Activated CD4-positive, alpha-beta memory T cell treated with anti-CD3 and anti-CD28 coated beads, Interleukin-2, amount 10 ng/mL, durations not matched to agents 7 days and 5 days (primary cell): ENCODE data around the gene COL2A1. TPM values are rescaled to one million over a fixed set of nuclear protein-coding genes. Genes with fewer than 3 reads are reported as not detected.

ENCODE experiments used
- CTCF ChIA-PET: fragments of 350-600 bp; sonication (Branson Sonifier 250); formaldehyde crosslinking; loops from one replicate; lab custom pipeline; 2021; ENCODE audit warnings: antibody characterized with exemption, inconsistent platforms; lab: Charles Lee
- POLR2A ChIA-PET: fragments of 350-600 bp; sonication (Branson Sonifier 250); formaldehyde crosslinking; loops from one replicate; lab custom pipeline; 2021; ENCODE audit warnings: antibody characterized with exemption; lab: Charles Lee
- DNase-seq: peaks from one replicate; pipeline ENCODE4 v3.0.0-alpha.2; 2020
- H3K27ac Mint-ChIP-seq: one replicate; pipeline ENCODE4 v1.8.0; 2021; ENCODE audit warnings: mild to moderate bottlenecking, mixed read lengths
- H3K27me3 Mint-ChIP-seq: one replicate; pipeline ENCODE4 v1.8.0; 2021; ENCODE audit warnings: mixed read lengths
- H3K36me3 Mint-ChIP-seq: one replicate; pipeline ENCODE4 v1.8.0; 2021; ENCODE audit warnings: low read depth, mixed read lengths
- H3K4me1 Mint-ChIP-seq: one replicate; pipeline ENCODE4 v1.8.0; 2021; ENCODE audit warnings: mixed read lengths
- H3K4me3 Mint-ChIP-seq: one replicate; pipeline ENCODE4 v1.8.0; 2021; ENCODE audit warnings: mild to moderate bottlenecking, mixed read lengths
- H3K9me3 Mint-ChIP-seq: one replicate; pipeline ENCODE4 v1.8.0; 2021; ENCODE audit warnings: mixed read lengths
- total RNA-seq, 2 experiments: library from RNA; stranded (reverse); gene quantifications; one replicate each; pipeline ENCODE4 v1.2.3, GENCODE V29; 2021

Gene COL2A1
- total RNA-seq, 2 experiments from 2014 or later = not detected

GRCh38 chr12:47980779-47981495 is 23.3 kb downstream of the COL2A1 start:
- Mint-ChIP-seq H3K4me1 (no peaks in the 10 kb centered on the region), H3K27me3 (peaks cover 15% of the 10 kb centered on the region), H3K4me3 (no peak overlapping the region), H3K36me3 (no peaks in the 10 kb centered on the region), H3K9me3 (no peaks in the 10 kb centered on the region), H3K27ac (no peak overlapping the region)
- CTCF ChIA-PET = no interaction called here
- no peak for DNase-seq
- POLR2A ChIA-PET = interaction anchor here (2.5 kb wide), 1 partner anchor 10 kb away, joined by 10 read pairs; no protein-coding TSS in a partner anchor

- H3K4me1 Mint-ChIP-seq = no peaks in the 10 kb centered on the region
- no peaks in the 10 kb centered on the region for H3K9me3 Mint-ChIP-seq
- ChIA-PET POLR2A (interaction anchor here (0.6 to 2.5 kb wide), 2 partner anchors 11 to 197 kb away, joined by 4 to 10 read pairs; no protein-coding TSS in a partner anchor), CTCF (no interaction called here)
- H3K27me3 Mint-ChIP-seq = peaks cover 13% of the 10 kb centered on the region
- no peak for DNase-seq
- no peak overlapping the region for H3K4me3 Mint-ChIP-seq
- H3K36me3 Mint-ChIP-seq = no peaks in the 10 kb centered on the region
- H3K27ac Mint-ChIP-seq = no peak overlapping the region
Observed at GRCh38 chr12:47980197-47980596, 24.1 kb downstream of the COL2A1 start.

GRCh38 chr12:47979686-47980085 is 24.6 kb downstream of the COL2A1 start:
- H3K9me3 Mint-ChIP-seq = no peaks in the 10 kb centered on the region
- no peaks in the 10 kb centered on the region for H3K4me1 Mint-ChIP-seq
- no peak overlapping the region for H3K4me3 Mint-ChIP-seq
- H3K27ac Mint-ChIP-seq = no peak overlapping the region
- CTCF ChIA-PET = no interaction called here
- peaks cover 11% of the 10 kb centered on the region for H3K27me3 Mint-ChIP-seq
- DNase-seq = no peak
- no peaks in the 10 kb centered on the region for H3K36me3 Mint-ChIP-seq
- POLR2A ChIA-PET = interaction anchor here (0.6 to 2.5 kb wide), 2 partner anchors 11 to 198 kb away, joined by 4 to 10 read pairs; no protein-coding TSS in a partner anchor

- Mint-ChIP-seq H3K4me3 (no peak overlapping the region), H3K36me3 (no peaks in the 10 kb centered on the region), H3K27ac (no peak overlapping the region), H3K4me1 (no peaks in the 10 kb centered on the region), H3K9me3 (no peaks in the 10 kb centered on the region), H3K27me3 (peaks cover 8% of the 10 kb centered on the region)
- no peak for DNase-seq
- POLR2A ChIA-PET = interaction anchor here (2.5 kb wide), 1 partner anchor 12 kb away, joined by 10 read pairs; no protein-coding TSS in a partner anchor
- CTCF ChIA-PET = no interaction called here
Observed at GRCh38 chr12:47979166-47979565, 25.1 kb downstream of the COL2A1 start.

GRCh38 chr12:47978598-47978873 is 25.7 kb downstream of the COL2A1 start:
- Mint-ChIP-seq H3K36me3 (no peaks in the 10 kb centered on the region), H3K4me1 (no peaks in the 10 kb centered on the region), H3K9me3 (no peaks in the 10 kb centered on the region), H3K4me3 (no peak overlapping the region), H3K27ac (no peak overlapping the region), H3K27me3 (peaks cover 6% of the 10 kb centered on the region)
- ChIA-PET CTCF (no interaction called here), POLR2A (interaction anchor here (2.5 kb wide), 1 partner anchor 12 kb away, joined by 10 read pairs; no protein-coding TSS in a partner anchor)
- no peak for DNase-seq

GRCh38 chr12:47977772-47978597 is 26.3 kb downstream of the COL2A1 start:
- ChIA-PET POLR2A (interaction anchor here (2.5 kb wide), 1 partner anchor 13 kb away, joined by 10 read pairs; no protein-coding TSS in a partner anchor), CTCF (no interaction called here)
- peaks cover 6% of the 10 kb centered on the region for H3K27me3 Mint-ChIP-seq
- no peak for DNase-seq
- H3K27ac Mint-ChIP-seq = no peak overlapping the region
- H3K4me1 Mint-ChIP-seq = no peaks in the 10 kb centered on the region
- no peak overlapping the region for H3K4me3 Mint-ChIP-seq
- H3K36me3 Mint-ChIP-seq = no peaks in the 10 kb centered on the region
- no peaks in the 10 kb centered on the region for H3K9me3 Mint-ChIP-seq

- CTCF ChIA-PET = no interaction called here
- H3K9me3 Mint-ChIP-seq = no peaks in the 10 kb centered on the region
Observed at GRCh38 chr12:47977046-47977771, 27.1 kb downstream of the COL2A1 start.

GRCh38 chr12:47975816-47976215 is 28.5 kb downstream of the COL2A1 start:
- POLR2A ChIA-PET = no interaction called here

More at GRCh38 chr12:47977046-47977771, 27.1 kb downstream of the COL2A1 start:
- Mint-ChIP-seq H3K4me1 (no peaks in the 10 kb centered on the region), H3K27ac (no peak overlapping the region), H3K4me3 (no peak overlapping the region), H3K36me3 (no peaks in the 10 kb centered on the region), H3K27me3 (peaks cover 6% of the 10 kb centered on the region)
- DNase-seq = no peak
- POLR2A ChIA-PET = no interaction called here

GRCh38 chr12:47975036-47975620 is 29.1 kb downstream of the COL2A1 start:
- Mint-ChIP-seq H3K4me1 (no peaks in the 10 kb centered on the region), H3K27ac (no peak overlapping the region), H3K27me3 (peaks cover 6% of the 10 kb centered on the region), H3K36me3 (no peaks in the 10 kb centered on the region), H3K4me3 (no peak overlapping the region), H3K9me3 (no peaks in the 10 kb centered on the region)
- DNase-seq = no peak
- ChIA-PET POLR2A (interaction anchor here (0.6 kb wide), 1 partner anchor 107 kb away, joined by 3 read pairs; no protein-coding TSS in a partner anchor), CTCF (no interaction called here)

More at GRCh38 chr12:47975816-47976215, 28.5 kb downstream of the COL2A1 start:
- Mint-ChIP-seq H3K4me1 (no peaks in the 10 kb centered on the region), H3K27ac (no peak overlapping the region), H3K36me3 (no peaks in the 10 kb centered on the region), H3K4me3 (no peak overlapping the region), H3K27me3 (peaks cover 6% of the 10 kb centered on the region), H3K9me3 (no peaks in the 10 kb centered on the region)
- CTCF ChIA-PET = no interaction called here
- no peak for DNase-seq

GRCh38 chr12:47973870-47974269 is 30.4 kb downstream of the COL2A1 start:
- H3K4me3 Mint-ChIP-seq = no peak overlapping the region
- peaks cover 2% of the 10 kb centered on the region for H3K4me1 Mint-ChIP-seq
- CTCF ChIA-PET = interaction anchor here (1.3 kb wide), 1 partner anchor 11 kb away, joined by 6 read pairs; the partner anchor contains the start of gene TMEM106C
- H3K9me3 Mint-ChIP-seq = no peaks in the 10 kb centered on the region
- no peak overlapping the region for H3K27ac Mint-ChIP-seq
- no peak for DNase-seq
- peaks cover under 1% of the 10 kb centered on the region for H3K27me3 Mint-ChIP-seq
- H3K36me3 Mint-ChIP-seq = peaks cover 4% of the 10 kb centered on the region
- POLR2A ChIA-PET = interaction anchor here (1.0 kb wide), 1 partner anchor 10 kb away, joined by 3 read pairs; no protein-coding TSS in a partner anchor

GRCh38 chr12:47972895-47973294 is 31.4 kb downstream of the COL2A1 start:
- POLR2A ChIA-PET = no interaction called here
- DNase-seq = no peak
- CTCF ChIA-PET = interaction anchor here (0.5 kb wide), 1 partner anchor 288 kb away, joined by 3 read pairs; no protein-coding TSS in a partner anchor
- H3K4me3 Mint-ChIP-seq = no peak overlapping the region
- H3K36me3 Mint-ChIP-seq = peaks cover 13% of the 10 kb centered on the region
- H3K4me1 Mint-ChIP-seq = peaks cover 5% of the 10 kb centered on the region
- H3K9me3 Mint-ChIP-seq = no peaks in the 10 kb centered on the region
- H3K27ac Mint-ChIP-seq = no peak overlapping the region
- H3K27me3 Mint-ChIP-seq = no peaks in the 10 kb centered on the region

- no peak overlapping the region for H3K27ac Mint-ChIP-seq
- ChIA-PET POLR2A (interaction anchor here (1.2 kb wide), 1 partner anchor 187 kb away, joined by 3 read pairs; the partner anchor contains the start of gene ASB8), CTCF (interaction anchor here (1.4 to 1.9 kb wide), 2 partner anchors 11 to 21 kb away, joined by 3 to 5 read pairs; no protein-coding TSS in a partner anchor)
Observed at GRCh38 chr12:47970843-47971242, 33.4 kb downstream of the COL2A1 start.

More at GRCh38 chr12:47970843-47971242, 33.4 kb downstream of the COL2A1 start:
- peaks cover 17% of the 10 kb centered on the region for H3K4me1 Mint-ChIP-seq
- peaks cover 33% of the 10 kb centered on the region for H3K36me3 Mint-ChIP-seq
- no peaks in the 10 kb centered on the region for H3K27me3 Mint-ChIP-seq
- H3K4me3 Mint-ChIP-seq = no peak overlapping the region
- no peaks in the 10 kb centered on the region for H3K9me3 Mint-ChIP-seq
- no peak for DNase-seq
